Activated CD4-positive, alpha-beta T cell treated with anti-CD3 and anti-CD28 coated beads, Interleukin-2, amount 50 U/mL, for 16 hours (primary cell): ENCODE measurements around the gene ERFL.
"Not testable (repeated sequence)": the region's sequence is repeated elsewhere in the genome, so short reads cannot be mapped to it uniquely, and the experiment has no call there.

Source experiments
- DNase-seq: peaks from one replicate; pipeline ENCODE4 v3.0.0-alpha.2; 2020

Gene ERFL

DNA sequence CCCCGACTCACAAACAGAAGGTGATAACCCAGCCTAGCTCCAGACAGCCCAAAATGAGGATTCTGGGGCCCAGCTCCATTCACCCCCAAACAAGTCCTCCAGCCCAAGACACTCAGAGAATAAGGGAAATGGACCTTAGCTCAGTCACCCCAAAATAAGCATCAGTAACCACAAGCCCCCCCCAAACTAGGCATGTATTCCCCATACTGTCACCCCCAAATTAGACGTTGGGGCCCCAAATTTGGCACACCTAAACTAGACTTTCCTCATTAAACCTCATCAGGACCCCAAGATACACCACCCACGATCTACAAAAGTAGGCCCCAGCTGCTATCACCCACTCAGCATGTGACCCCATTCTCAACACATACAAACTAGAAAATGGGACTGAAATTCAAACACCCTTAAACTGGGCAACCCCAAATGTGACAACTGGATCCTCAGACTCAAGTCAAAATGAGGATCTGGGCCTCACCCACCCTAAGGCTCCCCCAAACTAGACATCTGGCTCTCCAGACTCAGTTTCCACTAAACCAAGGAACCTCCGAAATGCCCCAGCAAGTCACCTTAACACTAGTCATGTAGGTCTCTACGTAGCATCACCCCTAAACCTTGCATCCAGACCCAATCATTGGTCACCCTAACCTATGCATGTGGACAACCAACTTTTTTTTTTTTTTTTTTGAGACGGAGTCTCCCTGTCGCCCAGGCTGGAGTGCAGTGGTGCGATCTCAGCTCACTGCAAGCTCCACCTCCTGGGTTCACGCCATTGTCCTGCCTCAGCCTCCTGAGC is 13.4 kb upstream of the ERFL start:
- no peak for DNase-seq

DNA sequence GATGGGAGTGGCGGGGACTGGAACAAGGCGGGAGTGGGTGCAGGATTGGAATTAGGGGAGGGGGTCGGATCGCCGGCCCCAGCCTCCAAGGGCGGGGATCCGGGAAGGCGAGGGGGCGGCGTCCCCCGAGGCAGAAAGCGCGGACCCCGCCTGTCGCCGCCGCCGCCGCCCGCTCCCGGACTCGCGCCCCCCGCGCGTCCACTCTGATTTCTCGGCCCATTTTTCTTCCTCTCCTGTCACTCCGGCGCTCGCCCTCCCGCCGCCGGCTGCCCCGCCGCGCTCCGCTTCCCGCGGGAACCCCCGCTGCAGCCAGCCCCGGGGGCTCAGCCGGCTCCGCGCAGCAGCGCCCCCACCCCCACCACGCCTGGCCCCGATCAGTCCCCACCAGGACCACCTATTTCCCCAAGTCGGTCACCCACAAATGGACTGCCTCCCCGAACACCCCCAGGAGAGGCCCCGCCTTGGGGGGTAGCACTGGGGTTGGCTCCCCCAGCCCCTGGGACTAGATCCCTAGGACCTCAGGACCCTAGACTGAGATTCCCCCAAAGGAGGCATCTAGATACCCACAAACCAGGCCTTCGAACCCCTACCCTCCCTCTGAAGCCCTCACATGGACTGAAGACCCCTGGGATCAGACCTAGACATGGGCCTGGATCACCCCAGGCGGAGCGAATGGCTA is 12.6 kb upstream of the ERFL start:
- DNase-seq = no peak

GRCh38 chr19:41939861-41940730 is 11.8 kb upstream of the ERFL start:
- DNase-seq = no peak

DNA sequence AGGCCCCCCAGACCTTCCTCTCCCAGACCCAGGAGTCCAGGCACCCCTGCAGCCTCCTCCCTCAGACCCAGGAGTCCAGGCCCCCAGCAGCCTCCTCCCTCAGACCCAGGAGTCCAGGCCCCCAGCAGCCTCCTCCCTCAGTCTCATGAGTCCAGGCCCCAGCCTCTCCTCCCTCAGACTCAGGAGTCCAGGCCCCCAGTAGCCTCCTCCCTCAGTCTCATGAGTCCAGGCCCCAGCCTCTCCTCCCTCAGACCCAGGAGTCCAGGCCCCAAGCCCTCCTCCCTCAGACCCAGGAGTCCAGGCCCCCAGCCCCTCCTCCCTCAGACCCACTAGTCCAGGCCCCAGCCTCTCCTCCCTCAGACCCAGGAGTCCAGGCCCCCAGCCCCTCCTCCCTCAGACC is 11.0 kb upstream of the ERFL start:
- DNase-seq = not testable (repeated sequence)

DNA sequence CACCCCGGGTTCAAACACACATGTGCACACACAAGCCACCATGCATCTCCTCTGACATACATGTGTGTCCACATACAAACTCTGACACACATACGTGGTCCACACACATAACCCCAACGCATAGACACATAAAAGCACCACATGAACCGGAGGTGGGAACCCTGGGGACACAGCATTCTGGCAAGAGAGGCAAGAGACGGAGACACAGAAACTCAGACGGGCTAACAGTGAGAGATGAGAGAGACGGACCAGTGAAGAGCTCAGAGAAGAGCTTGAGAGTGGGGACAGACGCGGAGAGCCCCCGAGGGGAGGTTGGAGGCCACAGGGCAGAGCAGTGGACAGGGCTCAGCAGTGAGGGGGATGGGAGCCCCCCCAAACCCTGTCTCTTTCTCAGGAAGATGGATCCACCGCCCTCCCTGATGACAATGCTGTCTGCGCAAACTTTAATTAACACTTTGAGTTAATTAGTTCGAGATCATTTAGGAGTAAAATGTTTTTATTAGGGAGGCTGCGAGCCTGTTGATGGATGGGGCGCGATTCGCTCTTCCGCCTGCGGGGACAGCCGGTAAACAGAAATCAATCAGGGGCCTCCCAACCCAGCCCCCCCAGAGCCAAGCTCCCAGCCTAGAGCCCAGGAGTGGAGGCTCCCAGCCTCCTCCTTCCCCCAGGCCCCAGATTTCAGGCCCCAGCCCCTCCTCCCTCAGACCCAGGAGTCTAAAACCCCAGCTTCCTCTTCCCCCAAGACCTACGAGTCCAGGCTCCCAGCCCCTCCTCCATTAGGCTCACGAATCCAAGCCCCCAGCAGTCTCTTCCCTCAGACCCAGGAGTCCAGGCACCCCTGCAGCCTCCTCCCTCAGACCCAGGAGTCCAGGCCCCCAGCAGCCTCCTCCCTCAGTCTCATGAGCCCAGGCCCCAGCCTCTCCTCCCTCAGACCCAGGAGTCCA is 9.5 kb upstream of the ERFL start:
- DNase-seq = no peak

DNA sequence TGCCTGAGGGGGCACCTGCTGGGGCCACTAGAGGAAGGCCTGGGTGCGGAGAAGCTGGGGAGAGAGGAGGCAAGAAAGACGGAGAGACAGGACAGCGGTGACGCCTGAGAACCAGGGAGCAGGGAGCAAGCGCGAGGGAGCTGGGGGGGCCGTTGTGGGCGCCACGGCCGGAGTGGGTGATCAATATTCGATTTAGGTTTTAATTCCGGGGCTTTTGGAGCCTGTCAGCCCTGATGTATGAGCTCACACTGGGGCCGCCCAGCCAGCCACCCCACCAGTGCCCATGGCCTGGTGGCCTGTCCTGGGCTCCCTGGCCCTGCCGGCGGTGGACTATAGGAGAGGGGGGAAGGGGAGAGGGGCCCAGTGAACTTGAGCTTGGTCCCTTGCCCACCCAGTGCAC is 8.7 kb upstream of the ERFL start:
- no peak for DNase-seq

DNA sequence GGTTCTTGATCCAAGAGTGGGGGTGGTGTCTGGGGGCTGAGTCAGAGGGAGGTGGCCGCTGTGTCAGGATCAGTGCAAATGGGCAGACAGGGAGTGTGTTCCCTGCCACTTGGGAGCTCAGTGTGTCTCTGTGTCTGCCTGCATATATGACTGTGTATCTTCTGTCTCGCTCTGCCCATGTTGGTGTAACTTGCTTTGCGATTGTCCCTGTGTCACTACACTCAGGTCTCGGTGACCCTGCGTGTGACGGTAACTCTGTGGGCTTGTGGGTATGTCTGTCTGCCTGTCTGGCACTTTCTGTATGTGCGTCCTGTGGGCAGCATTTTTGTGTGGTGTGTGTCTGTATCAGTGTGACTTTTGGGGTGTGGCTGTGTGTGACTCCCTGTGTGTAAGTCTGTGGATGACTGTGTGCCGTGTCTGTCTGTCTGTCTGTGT is 8.2 kb upstream of the ERFL start:
- no peak for DNase-seq

GRCh38 chr19:41935760-41936415 is 7.6 kb upstream of the ERFL start:
- no peak for DNase-seq

DNA sequence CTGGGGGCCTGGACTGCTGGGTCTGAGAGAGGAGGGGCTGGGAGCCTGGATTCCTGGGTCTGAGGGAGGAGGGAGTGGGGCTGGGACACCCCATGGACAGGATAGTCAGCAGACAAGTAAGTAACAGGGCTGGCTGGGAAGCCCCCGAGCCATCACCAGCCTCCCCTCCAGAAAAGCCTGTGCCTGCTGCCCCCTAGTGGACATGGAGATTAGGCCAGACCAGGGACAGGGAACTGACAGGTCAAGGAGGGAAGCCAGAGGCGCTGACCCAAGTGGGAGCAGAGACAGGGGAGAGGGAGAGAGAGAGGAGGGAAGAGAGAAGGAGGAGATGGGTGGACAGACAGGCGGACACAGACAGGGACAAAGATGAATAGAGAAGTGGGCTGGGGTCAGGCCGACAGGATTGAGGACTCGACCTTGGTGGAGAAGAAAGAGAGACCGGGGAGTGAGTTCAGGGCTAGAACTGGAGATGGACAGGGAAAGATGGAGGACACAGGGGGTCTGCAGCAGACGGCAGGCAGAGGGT is 6.7 kb upstream of the ERFL start:
- peak; percentile 72 for DNase-seq

DNA sequence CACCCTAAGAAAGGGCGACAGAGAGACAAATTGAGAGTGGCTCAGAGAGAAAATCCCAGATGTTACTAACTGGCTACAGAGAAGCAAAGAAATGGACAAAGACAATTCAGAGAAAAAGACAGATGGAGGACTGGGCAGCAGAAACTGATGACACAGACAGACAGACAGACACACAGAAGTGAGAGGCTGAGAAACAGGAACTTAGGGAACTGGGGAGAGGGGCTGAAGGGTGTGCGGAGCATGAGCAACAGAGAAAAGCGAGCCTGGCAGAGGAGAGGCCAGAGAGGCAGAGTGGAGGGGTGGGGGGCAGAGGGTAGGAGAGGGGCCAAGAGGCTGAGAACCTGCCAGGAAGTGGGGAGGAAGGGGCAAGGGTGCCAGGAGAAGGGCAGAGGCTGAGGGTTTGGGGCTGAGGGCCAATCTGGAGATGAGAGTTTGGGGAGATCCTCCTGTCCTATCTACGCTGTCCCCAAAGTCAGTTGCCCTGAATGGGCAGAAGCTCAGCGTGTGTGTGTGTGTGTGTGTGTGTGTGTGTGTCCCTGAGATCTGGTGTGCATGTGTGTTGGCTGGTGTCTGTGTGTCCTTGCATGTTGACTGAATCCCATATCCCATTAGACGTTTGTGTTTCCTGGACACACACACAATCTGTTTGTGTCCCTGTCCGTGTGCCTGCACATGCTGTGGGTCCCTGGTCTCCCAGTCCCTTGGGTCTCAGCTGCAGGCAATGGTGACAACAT is 5.6 kb upstream of the ERFL start:
- no peak for DNase-seq

DNA sequence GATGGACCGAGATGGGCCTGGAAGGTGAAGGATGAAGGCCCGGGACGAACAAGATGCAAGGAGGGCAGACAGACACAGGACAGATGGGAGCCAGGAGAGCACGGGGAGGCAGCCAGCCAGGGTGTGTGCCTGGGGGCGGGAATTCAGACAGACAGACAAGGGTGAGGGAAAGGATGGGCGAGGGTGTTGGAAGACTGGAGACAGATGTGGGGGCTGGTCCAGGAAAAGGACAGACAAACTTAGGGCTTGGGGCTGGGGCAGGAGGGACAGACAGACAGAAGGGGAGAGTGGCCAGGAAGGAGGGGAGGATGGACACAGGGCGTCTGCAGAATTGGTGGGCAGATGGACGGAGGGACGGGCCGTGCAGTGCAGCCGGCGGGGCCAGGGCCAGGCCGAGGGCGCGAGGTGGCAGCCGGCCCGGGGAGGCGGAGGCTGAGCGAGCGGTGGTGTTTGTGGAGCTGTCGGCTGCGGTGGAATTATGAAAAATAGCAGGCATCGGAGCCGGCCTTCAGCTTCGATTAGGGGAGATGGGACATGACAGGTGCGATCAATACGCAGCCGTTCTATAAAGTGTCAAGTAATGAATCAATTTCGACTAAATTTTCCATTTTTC is 4.6 kb upstream of the ERFL start:
- no peak for DNase-seq

GRCh38 chr19:41932259-41932719 is 4.0 kb upstream of the ERFL start:
- no peak for DNase-seq

GRCh38 chr19:41930926-41931592 is 2.8 kb upstream of the ERFL start:
- DNase-seq = no peak

DNA sequence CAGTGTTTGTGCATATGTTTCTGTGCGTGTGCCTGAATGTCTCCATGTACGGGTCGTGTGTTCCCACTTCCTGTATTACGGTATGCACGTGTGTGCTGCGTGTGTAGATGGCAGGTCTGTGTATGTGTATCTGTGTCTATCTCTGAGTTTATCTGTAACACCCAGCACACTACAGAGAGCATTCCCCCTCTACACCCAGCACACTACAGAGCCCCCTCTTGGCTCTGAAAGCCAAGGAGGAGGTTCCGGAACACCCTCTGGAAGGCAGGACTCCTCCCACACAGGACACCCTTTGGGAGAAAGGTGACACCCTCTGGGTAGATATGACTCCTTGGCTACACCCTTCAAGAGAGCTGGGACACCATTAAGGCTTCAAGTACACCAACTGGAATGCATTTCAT is 2.1 kb upstream of the ERFL start:
- DNase-seq = no peak

DNA sequence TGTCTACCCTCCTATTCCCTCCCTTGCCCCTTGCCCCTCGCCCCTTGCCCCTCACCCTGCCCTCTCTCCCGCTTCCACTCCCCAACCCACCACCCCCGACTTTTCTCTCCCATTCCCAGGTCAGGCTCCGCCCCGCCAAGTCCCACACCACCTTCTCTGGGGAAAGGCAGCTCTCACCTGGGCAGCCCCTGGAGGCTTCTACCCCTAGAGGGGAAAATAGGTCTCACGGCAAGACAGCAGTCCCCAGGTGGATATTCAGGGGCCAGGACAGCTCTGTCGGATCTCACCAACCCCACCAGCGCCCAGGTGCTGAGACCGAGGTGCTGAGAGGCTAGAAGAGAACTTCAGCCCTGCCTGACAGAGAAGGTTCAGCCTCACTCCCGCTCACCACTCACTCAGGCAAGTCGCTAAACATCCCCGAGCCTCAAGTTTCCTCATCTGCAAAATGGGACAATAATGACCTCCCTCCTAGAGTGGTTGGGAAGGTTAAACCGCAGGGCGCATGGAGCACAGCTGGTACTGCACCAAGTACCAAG is 1.4 kb upstream of the ERFL start:
- DNase-seq = no peak

- no peak for DNase-seq
Observed at GRCh38 chr19:41928754-41929535, 696 bp upstream of the ERFL start.

- no peak for DNase-seq
Observed at GRCh38 chr19:41927497-41928192, 604 bp downstream of the ERFL start.
